ENCODE results near the gene TNIK. TPM values are rescaled to one million over a fixed set of nuclear protein-coding genes. Genes with fewer than 3 reads are reported as not detected.

TNIK gene
- total and polyA plus RNA-seq, 2 of the 4 experiments (the other 2 are of a cell fraction): 3.4 to 6.3 TPM

DNA sequence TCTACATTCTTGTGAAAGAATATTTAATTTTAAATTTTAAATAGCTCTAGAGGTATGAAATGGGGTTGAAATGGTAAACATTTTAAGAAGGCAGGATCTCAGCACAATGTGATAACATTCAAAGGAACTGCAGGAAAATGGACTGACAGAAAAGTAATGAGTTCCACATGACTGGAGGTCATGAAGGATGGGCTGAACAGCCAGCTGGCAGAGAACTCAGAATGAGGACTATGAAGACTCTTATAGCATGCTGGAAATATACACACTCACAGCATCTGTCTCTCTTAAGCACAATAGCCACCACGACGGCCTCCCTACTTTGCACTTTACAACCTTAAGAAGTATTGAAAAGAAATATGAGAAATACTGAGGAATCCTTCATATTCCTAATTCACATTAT, 94.7 kb downstream of the TNIK start:
- no peak for ATAC-seq (ENCODE audit: low read depth)
- CTCF ChIA-PET: no interaction called here
- dilution Hi-C loops (cut with HindIII; ENCODE audit: low sequenced_read_pairs, unreplicated experiment): no loop called here

More for the DNA sequence above, 94.7 kb downstream of the TNIK start:
- H2AK9ac ChIP-seq (replicated peaks; ENCODE audit: low read depth, low read length, poor library complexity): no peak overlapping the region
- intact Hi-C loops (cut with micrococcal nuclease) (no loop called here), in situ Hi-C loops (cut with MboI; ENCODE audit: low sequenced_read_pairs) (no loop called here)
- no peak overlapping the region for H2BK15ac ChIP-seq (ENCODE audit: low read depth, low read length)
- no peak overlapping the region for H3K4ac ChIP-seq (ENCODE audit: low read depth, low read length)
- no peak overlapping the region for H3K18ac ChIP-seq (ENCODE audit: low read depth, low read length)
- no peak overlapping the region for H3K9ac ChIP-seq (ENCODE audit: low read depth, low read length)
- TF ChIP-seq MXI1 (IDR thresholded peaks at IDR 0.05; ENCODE audit: borderline replicate concordance, low read depth, low read length): no peak
- TF ChIP-seq RFX5 (IDR thresholded peaks at IDR 0.05; ENCODE audit: low read depth, low read length): no peak
- no peak for TF ChIP-seq CEBPB (IDR thresholded peaks at IDR 0.05; ENCODE audit: low read depth, low read length)
- TF ChIP-seq, protein P1, sequence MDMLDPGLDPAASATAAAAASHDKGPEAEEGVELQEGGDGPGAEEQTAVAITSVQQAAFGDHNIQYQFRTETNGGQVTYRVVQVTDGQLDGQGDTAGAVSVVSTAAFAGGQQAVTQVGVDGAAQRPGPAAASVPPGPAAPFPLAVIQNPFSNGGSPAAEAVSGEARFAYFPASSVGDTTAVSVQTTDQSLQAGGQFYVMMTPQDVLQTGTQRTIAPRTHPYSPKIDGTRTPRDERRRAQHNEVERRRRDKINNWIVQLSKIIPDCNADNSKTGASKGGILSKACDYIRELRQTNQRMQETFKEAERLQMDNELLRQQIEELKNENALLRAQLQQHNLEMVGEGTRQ (IDR thresholded peaks at IDR 0.05; ENCODE audit: low read depth, low read length): no peak
- no peaks in the 10 kb centered on the region for H3K9me3 ChIP-seq (ENCODE audit: control insufficient read depth, insufficient read depth, low read length)
- H3K4me3 ChIP-seq (ENCODE audit: insufficient read depth, low read depth, low read length): no peak overlapping the region
- no peak overlapping the region for H2BK20ac ChIP-seq (ENCODE audit: low read depth, low read length)
- no peak for DNase-seq
- H2BK5ac ChIP-seq (ENCODE audit: low read depth, low read length, poor library complexity, severe bottlenecking): no peak overlapping the region
- H3K56ac ChIP-seq (ENCODE audit: extremely low read depth, insufficient read depth, low read length): no peak overlapping the region
- no peaks in the 10 kb centered on the region; a peak in 1 of 4 replicates for H3K79me1 ChIP-seq (ENCODE audit: low read depth in 1 of 2, low read length in 2 of 2)
- no peak overlapping the region for H4K8ac ChIP-seq (ENCODE audit: low read depth in 2 of 2, low read length in 2 of 2)
- no peak overlapping the region for H3K14ac ChIP-seq (replicated peaks; ENCODE audit: low read depth, low read length)
- H3K27ac ChIP-seq (ENCODE audit: insufficient read depth, low read length): no peak overlapping the region
- H4K20me1 ChIP-seq (ENCODE audit: insufficient read depth, low read length): no peaks in the 10 kb centered on the region
- H2BK120ac ChIP-seq (ENCODE audit: low read depth, low read length): no peak overlapping the region
- H3K9me1 ChIP-seq (ENCODE audit: insufficient read depth, low read length): no peaks in the 10 kb centered on the region
- H3K27me3 ChIP-seq (ENCODE audit: control insufficient read depth, insufficient read depth, low read length): no peaks in the 10 kb centered on the region
- POLR2A ChIA-PET (ENCODE audit: unreplicated experiment): no interaction called here
- no peak overlapping the region for H3K23ac ChIP-seq (ENCODE audit: low read depth, low read length)
- no CpG with 5 or more reads among the region's 2 CpGs for WGBS, 2 experiments (ENCODE audit: extremely low coverage in 2 of 2, insufficient read length in 1 of 2)
- no peak overlapping the region for H2AFZ ChIP-seq (replicated peaks; ENCODE audit: low read length, poor library complexity)
- H2AK5ac ChIP-seq (ENCODE audit: low read depth, low read length): no peak overlapping the region
- no peak overlapping the region for H4K5ac ChIP-seq (ENCODE audit: low read depth, low read length)
- BruUV-seq (replicated peaks): no TSS peak
- no peak overlapping the region for H4K91ac ChIP-seq (ENCODE audit: insufficient read depth, low read depth, low read length)
- H3K4me1 ChIP-seq (ENCODE audit: control insufficient read depth, insufficient read depth, low read length): no peaks in the 10 kb centered on the region
- H3K4me2 ChIP-seq (ENCODE audit: low read depth, low read length): no peak overlapping the region
- no peaks in the 10 kb centered on the region for H3K36me3 ChIP-seq (ENCODE audit: control insufficient read depth, insufficient read depth, low read length)

Data from IMR-90 (cell line).